CMK (cell line): ENCODE results near the gene MYOZ2.
"Not testable (repeated sequence)": the region's sequence is repeated elsewhere in the genome, so short reads cannot be mapped to it uniquely, and the experiment has no call there.

ENCODE experiments used
- DNase-seq: peaks from one replicate; pipeline ENCODE4 v3.0.0-alpha.2; 2010; ENCODE audit warnings: low read depth

MYOZ2 gene

DNA sequence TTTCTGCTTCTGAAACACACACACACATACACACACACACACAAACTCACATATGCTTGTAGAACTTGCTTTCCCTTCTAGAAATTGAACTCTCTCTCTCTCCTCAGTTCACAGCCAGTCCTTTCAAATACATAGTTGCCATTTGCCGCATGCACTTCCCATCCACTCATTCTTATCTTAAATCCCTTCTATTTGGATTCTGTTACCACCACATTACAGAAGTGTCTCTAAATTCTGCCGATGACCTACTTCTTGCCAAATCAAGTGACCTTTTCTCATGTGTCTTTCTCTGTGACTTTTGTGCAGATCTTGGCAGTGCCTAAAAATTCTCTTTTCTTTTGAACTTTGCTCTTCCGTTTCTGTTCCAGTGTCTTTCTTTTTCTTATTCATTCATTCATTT lies 7.5 kb upstream of the MYOZ2 start:
- no peak for DNase-seq

DNA sequence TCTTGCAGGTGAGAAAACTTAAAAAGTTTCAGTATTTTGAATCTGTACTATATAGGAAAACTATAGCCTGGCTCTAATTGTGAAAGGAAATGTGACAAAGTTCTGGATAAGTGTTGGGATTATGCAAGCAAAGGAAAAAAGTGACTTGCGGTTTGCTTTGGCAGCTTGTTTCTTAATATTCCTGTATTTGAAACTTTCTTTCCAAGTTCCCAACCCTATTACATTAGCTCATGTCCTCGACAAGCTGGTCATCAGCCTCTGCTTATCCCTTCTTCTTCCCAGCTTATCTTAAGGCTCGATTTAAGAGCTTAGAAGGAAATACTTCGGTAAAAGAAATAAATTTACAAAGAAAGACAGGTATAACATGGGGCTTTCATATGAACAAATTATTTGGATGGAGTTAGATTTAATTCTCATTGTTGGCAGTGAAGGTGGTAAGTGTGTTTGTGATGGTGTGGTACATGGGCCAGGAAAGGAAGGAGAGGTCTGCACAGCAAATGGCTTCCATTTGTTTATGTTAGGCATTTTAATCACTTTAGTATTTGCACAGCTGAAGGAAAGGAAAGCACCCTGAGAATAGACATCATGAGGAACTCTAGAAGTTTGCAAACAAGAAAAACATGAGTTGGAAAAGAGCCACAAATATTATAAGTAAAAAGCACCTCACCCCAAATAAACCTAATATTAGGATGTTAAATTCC lies 5.1 kb upstream of the MYOZ2 start:
- no peak for DNase-seq

GRCh38 chr4:119131164-119131563 lies 4.5 kb upstream of the MYOZ2 start:
- DNase-seq: no peak

DNA sequence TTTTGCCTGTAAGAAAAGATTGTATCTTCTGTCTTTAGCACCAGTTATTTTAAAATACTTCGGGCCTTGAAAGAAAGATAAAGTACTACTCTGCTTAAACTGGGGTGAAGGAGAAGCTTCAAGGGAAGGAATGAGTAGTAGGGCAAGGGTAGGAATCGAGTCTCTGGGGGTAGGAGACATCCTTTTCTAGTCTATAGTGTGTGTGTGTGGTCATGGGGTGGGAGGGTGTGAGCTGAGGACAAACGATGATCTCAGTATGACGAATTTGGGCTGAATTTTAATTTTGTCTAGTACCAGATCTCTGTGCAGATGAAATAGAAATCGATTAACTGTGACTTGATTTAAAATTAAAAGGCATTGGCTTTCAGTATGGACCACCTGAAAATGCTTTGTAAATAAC lies 3.3 kb upstream of the MYOZ2 start:
- no peak for DNase-seq

DNA sequence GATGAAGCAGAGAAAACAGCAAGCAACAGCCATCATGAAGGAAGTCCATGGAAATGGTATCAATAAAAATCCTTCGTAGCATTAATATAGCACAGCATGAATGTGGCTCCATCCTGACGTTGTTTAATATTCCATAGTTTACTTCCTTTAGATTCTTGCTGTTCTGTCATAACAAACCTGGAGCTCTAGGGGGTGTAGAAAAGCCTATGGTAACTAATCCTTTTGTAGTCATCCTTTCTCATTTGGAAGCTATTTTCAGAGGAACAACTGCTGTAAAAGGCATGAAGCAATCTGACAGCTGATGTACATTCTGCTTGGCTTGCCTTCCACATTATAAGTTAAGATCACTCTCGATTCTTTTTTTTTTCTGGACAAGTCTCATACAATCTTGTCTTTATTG lies 914 bp downstream of the MYOZ2 start:
- DNase-seq: no peak

DNA sequence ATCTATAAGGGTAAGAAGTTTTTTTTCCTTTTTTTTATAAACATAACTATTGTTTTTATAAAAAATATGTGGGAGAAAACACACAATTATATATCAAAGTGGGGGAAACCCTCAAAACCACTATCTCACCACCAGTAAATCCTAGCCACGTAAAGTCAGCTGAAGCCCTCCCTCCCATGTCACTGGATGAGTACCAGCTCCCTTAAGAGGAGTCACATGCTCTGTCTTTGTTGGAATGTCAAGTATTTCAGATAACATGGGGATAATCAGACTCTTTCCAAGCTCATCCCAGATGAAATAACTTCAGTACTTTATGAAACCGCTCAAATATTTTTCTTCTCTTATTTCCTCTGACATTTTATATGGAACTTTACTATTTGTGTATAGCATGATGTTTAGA lies 2.4 kb downstream of the MYOZ2 start:
- no peak for DNase-seq

DNA sequence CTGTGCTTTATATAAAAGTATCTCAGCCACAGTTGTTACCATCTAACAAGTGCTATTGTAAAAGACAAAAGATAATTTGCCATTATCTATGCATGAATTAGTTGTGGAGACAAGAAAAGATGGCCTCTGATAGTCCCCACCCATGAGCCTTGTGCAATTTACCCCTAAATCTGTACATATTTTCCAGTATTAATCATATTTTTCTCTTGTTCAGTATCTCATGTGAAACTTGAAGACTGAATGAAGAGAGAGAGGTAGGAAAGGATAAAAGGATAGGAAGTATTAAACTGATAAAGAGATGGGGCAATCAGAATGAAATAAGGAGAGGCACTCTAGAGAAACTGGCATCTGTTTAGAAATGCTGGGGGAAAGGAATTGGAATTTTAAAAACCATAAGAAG lies 3.7 kb downstream of the MYOZ2 start:
- DNase-seq: no peak

GRCh38 chr4:119139822-119140252 lies 4.2 kb downstream of the MYOZ2 start:
- DNase-seq: no peak

DNA sequence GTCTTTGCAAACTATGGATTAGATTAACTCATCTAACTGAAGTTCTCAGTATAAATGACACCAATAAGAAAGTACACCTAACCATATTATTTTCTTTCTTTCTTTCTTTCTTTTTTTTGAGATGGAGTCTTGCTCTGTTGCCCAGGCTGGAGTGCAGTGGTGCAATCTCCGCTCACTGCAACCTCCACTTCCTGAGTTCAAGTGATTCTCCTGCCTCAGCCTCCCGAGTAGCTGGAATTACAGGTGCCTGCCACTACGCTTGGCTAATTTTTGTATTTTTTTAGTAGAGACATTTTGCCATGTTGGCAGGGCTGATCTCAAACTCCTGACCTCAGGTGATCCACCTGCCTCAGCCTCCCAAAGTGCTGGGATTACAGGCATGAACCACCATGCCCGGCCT lies 5.7 kb downstream of the MYOZ2 start:
- DNase-seq: not testable (repeated sequence)

- DNase-seq: no peak
Measured at GRCh38 chr4:119142833-119143232, 7.2 kb downstream of the MYOZ2 start.

DNA sequence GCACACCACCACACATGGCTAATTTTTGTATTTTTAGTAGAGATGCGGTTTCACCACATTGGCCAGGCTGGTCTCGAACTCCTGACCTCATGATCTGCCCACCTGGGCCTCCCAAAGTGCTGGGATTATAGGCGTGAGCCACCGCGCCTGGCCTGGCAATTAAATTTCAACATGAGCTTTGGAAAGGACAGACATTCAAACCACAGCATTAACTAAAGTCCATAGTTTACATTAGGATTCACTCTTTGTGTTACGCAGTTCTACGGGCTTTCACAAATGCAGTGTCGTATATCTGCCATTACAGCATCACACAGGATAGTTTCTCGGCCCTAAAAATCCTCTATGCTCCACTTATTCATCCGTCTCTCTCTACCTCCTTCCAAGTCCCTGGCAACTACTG lies 7.7 kb downstream of the MYOZ2 start:
- DNase-seq: not testable (repeated sequence)

DNA sequence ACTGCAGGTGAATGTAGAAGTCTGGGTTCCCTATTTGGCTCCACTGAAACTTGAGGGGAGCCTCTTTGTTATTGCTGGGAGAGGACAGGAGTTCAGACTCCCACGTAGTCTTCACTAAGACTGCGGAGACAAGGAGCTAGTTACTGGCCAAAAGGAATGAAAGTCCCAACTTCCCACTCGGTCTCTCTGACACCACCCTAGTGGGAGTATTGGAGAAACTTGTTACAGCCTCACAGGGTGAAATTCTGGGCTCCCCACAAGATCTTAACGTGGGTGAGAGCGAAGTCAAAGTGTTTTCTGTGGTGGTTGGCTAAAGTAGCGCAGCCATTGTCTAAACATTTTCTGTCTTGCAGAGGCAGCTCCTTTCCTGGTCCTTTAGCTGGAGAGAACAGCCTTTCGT lies 13.5 kb downstream of the MYOZ2 start:
- DNase-seq: no peak

- no peak for DNase-seq
Measured at GRCh38 chr4:119151161-119151560, 15.5 kb downstream of the MYOZ2 start.

DNA sequence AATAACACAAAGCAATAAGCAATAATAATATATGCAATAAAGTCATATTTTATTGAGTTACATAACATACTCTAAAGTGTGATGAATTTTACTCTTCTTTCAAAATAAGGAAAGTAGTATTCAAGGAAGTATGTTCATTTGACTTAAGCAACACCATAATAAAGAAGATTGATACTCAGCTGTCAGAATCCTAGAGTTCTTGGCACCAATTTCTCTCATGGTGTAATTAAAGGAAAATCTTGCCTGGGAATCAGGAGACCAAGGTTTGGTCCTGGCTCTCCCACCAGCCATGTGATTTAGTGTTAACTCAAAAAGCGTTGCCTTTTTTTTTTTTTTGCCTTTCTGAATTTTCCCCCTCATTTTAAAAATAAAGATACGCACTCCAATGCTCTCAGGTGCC lies 17.1 kb downstream of the MYOZ2 start:
- no peak for DNase-seq

GRCh38 chr4:119162174-119162573 lies 26.5 kb downstream of the MYOZ2 start:
- no peak for DNase-seq

DNA sequence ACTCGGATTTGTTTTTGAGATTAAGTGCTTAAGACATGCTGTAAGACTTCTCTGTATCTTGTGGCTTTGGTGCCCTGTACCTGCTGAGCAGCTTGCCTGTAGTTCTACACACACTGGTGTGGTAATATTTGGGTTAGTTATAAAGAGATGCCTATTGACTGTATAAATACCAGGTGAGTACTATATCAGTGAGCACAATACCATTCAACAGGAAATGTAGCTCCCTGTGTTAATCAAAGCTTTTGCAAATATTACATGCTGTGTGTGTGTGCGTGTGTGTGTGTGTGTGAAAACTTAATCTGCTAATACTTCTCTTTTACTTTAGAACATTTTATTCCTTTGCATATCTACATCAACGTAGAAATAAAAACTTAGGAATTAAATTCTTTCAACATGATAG lies 30.1 kb downstream of the MYOZ2 start:
- DNase-seq: no peak

- no peak for DNase-seq
Measured at GRCh38 chr4:119170195-119170594, 34.6 kb downstream of the MYOZ2 start.

DNA sequence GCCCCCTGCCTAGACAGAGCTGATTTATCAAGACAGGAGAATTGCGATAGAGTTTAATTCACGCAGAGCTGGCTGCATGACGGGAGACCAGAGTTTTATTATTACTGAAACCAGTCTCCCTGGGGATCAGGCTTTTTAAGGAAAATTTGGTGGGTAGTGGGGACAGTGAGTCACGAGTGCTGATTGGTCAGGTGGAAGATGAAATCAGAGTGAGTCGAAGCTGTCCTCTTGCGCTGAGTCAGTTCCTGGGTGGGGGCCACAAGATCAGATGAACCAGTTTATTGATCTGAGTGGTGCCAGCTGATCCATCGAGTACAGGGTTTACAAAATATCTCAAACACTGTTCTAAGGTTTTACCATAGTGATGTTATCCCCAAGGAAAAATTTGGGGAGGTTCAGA lies 36.6 kb downstream of the MYOZ2 start:
- DNase-seq: no peak

DNA sequence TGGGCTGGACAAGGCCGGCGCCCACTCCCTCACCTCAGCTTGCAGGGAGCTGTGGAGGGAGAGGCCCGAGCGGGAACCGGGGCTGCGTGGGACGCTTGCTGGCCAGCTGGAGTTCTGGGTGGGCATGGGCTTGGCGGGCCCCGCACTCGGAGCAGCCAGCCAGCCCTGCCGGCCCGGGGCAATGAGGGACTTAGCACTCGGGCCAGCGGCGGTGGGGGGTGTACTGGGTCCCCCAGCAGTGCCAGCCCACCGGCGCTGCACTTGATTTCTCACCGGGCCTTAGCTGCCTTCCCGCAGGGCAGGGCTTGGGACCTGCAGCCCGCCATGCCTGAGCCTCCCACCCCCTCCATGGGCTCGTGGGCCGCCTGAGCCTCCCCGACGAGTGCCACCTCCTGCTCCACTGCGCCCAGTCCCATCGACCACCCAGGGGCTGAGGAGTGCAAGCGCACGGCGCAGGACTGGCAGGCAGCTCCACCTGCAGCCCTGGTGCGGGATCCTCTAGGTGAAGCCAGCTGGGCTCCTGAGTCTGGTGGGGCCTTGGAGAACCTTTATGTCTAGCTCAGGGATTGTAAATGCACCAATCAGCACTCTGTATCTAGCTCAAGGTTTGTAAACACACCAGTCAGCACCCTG lies 38.2 kb downstream of the MYOZ2 start:
- not testable (repeated sequence) for DNase-seq

- no peak for DNase-seq
Measured at GRCh38 chr4:119179011-119179410, 43.4 kb downstream of the MYOZ2 start.

DNA sequence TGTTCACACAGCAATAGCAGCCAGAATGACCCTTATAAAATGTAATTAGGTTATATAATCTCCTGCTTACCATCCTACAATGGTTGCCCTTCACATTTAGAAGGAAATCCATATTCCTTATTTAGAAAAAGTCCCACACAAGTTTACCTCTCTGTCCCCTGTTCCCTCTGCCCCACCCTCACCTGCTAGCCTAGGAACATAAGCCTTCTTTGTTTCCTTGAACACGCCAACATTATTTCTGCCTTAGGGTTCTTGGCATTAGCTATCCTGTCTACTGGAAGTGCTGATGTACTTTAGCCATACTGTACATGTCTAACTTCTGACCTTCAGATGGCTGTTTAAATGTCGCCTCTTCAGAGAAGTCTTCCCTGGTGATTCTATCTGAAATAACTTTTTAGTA lies 48.5 kb downstream of the MYOZ2 start:
- no peak for DNase-seq

DNA sequence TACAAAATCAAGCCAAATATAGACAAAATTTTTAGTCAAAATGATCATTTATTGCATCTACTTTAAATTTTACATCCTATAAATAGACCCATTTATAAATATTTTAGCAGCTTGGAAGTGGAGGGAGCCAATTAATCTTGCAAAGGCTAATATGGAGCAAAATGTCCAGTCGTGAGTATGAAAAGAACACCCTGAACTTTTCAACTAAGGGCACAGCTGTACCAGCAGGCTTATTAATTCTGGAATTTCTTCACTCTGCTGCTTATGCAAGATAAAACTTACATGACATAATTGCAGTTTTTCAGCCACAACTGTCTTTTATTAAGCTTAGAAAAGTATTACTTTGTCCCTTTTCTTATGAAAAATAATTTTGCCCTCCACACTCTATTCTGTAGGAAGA lies 54.0 kb downstream of the MYOZ2 start:
- DNase-seq: no peak

DNA sequence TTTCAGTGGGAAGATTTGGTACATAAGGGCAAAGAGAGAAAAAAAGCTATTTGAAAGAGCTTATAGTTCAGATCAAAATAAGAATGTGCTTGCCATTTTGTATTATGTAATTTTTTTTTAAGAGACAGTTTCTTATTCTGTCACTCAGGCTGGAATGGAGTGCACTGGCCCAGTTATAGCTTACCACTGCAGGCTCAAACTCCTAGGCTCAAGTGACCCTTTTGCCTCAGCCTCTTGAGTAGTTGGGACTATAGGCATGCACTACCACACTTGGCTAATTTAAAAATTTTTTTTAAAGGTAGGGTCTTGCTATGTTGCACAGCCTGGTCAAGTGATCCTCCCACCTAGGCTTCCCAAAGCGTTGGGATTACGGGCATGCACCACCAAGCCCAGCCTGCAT lies 54.7 kb downstream of the MYOZ2 start:
- DNase-seq: no peak

DNA sequence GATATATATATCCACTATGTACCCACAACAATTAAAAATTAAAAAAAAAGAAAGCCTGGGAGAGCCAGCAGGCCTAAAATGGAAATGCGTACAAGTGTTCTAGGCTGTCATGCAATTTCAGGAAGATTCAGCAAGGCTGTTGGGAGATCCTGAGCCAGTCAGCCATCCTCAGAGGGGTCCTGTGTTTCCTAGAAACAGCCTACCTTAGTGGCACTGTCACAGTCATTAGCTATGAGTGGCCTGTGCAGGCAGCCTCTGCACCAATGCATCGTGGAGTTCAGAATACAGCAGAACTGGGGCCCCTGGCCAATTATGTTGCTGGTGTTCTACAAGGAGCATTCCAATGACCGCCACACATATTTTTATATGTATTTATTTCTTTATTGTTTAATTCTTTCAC lies 55.9 kb downstream of the MYOZ2 start:
- DNase-seq: no peak
